Ovary (tissue), 3 donors: ENCODE data around the gene TFE3.

Experiments used
- CTCF ChIP-seq, 3 donors: fragments of 450-650 bp in 2 of 3; fragments of 200-600 bp in 1 of 3; IDR thresholded peaks; one replicate each; pipeline versions ENCODE4 v1.5.1 to v1.8.0; 2016 to 2022; ENCODE audit warnings: antibody characterized with exemption in 3 of 3, mild to moderate bottlenecking in 1 of 3
- POLR2A ChIP-seq: fragments of 450-650 bp; IDR thresholded peaks from one replicate; pipeline ENCODE4 v1.6.1; 2017; ENCODE audit warnings: antibody characterized with exemption, mild to moderate bottlenecking, moderate library complexity
- donor health status: DM: no; HTN: no; CAD: no.

- TF ChIP-seq POLR2A (no peak), CTCF (IDR thresholded peaks at IDR 0.05) (no peak)
These were observed 27.8 kb upstream of the TFE3 start for GRCh38 chrX:49070988-49071387.
